Suprapubic skin (tissue), 4 donors: ENCODE measurements around the gene TBX10.

Experiments
- EP300 ChIP-seq: sonication (generic); formaldehyde crosslinking; IDR thresholded peaks from one replicate; pipeline ENCODE4 v1.6.1; 2017; ENCODE audit warnings: antibody characterized with exemption
- POLR2A ChIP-seq, 2 donors: fragments of 450-650 bp; IDR thresholded peaks; one replicate each; pipeline ENCODE4 v1.6.1; 2017; ENCODE audit warnings: antibody characterized with exemption in 2 of 2, mild to moderate bottlenecking in 2 of 2, moderate library complexity in 2 of 2
- POLR2AphosphoS5 ChIP-seq, 3 donors: sonication (generic); formaldehyde crosslinking; IDR thresholded peaks; one replicate each; pipeline ENCODE4 v1.6.1; 2017; ENCODE audit warnings: antibody characterized with exemption in 3 of 3
- TF ChIP-seq, protein P1 (sequence below), 2 donors: fragments of 200-600 bp in 1 of 2; fragments of 450-650 bp in 1 of 2; sonication (generic) in 1 of 2; IDR thresholded peaks; one replicate each; pipeline ENCODE4 v1.5.1; 2016 to 2019; ENCODE audit warnings: antibody characterized with exemption in 2 of 2, mild to moderate bottlenecking in 1 of 2, moderate library complexity in 1 of 2

GRCh38 chr11:67631853-67632174 lies 7.7 kb downstream of the TBX10 start:
- TF ChIP-seq POLR2AphosphoS5 (IDR thresholded peaks at IDR 0.05) (no peak), POLR2A (IDR thresholded peaks at IDR 0.05) (no peak), EP300 (no peak)
- TF ChIP-seq, protein P1, sequence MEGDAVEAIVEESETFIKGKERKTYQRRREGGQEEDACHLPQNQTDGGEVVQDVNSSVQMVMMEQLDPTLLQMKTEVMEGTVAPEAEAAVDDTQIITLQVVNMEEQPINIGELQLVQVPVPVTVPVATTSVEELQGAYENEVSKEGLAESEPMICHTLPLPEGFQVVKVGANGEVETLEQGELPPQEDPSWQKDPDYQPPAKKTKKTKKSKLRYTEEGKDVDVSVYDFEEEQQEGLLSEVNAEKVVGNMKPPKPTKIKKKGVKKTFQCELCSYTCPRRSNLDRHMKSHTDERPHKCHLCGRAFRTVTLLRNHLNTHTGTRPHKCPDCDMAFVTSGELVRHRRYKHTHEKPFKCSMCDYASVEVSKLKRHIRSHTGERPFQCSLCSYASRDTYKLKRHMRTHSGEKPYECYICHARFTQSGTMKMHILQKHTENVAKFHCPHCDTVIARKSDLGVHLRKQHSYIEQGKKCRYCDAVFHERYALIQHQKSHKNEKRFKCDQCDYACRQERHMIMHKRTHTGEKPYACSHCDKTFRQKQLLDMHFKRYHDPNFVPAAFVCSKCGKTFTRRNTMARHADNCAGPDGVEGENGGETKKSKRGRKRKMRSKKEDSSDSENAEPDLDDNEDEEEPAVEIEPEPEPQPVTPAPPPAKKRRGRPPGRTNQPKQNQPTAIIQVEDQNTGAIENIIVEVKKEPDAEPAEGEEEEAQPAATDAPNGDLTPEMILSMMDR (IDR thresholded peaks at IDR 0.05) = no peak
